GM21576 (cell line): ENCODE measurements around the gene ZNF274.
"Not testable (repeated sequence)": the region's sequence is repeated elsewhere in the genome, so short reads cannot be mapped to it uniquely, and the experiment has no call there.

Experiments used
- ATAC-seq: cut with Tn5 transposase; IDR thresholded peaks from one replicate; pipeline ENCODE4 v1.9.1; 2021; ENCODE audit warnings: mild to moderate bottlenecking, moderate library complexity; ENCODE audit not compliant: unreplicated experiment

The ZNF274 gene

DNA sequence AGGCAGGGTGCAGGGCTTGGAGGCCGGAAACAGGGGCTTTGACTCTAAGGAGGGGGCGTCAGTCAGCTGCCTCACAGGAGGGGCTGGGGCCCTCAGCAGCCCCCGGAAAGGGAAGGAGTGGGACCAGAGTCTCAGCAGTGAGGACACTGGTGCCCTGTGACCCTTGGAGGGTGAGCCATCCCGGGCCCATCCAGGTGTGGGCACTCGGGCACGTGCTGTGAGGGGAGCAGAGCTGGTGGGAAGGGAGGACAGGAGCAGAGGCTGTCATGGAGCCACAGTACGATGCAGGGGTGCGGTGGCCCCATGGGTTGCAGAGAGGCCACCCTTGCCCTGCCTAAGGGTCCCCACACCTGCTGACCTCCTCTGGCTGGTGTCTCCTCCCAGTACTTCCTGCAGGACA, 26.7 kb downstream of the ZNF274 start:
- no peak for ATAC-seq

DNA sequence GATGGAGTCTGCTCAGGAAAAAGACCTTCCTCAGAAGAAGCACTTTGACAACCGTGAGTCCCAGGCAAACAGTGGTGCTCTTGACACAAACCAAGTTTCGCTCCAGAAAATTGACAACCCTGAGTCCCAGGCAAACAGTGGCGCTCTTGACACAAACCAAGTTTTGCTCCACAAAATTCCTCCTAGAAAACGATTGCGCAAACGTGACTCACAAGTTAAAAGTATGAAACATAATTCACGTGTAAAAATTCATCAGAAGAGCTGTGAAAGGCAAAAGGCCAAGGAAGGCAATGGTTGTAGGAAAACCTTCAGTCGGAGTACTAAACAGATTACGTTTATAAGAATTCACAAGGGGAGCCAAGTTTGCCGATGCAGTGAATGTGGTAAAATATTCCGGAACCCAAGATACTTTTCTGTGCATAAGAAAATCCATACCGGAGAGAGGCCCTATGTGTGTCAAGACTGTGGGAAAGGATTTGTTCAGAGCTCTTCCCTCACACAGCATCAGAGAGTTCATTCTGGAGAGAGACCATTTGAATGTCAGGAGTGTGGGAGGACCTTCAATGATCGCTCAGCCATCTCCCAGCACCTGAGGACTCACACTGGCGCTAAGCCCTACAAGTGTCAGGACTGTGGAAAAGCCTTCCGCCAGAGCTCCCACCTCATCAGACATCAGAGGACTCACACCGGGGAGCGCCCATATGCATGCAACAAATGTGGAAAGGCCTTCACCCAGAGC, 29.6 kb downstream of the ZNF274 start:
- ATAC-seq: no peak

DNA sequence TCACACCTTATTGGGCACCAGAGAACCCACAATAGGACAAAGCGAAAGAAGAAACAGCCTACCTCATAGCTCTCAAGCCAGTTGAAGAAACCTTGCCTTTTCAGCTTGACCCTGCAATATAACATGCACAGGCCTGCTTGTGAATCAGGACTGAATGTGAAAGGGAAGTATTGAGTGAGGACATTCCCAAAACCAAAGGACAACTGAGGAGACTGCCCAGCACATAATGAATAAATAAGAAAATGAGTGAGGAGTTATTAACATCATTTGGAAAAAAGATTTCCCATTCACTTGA, 30.2 kb downstream of the ZNF274 start:
- no peak for ATAC-seq

DNA sequence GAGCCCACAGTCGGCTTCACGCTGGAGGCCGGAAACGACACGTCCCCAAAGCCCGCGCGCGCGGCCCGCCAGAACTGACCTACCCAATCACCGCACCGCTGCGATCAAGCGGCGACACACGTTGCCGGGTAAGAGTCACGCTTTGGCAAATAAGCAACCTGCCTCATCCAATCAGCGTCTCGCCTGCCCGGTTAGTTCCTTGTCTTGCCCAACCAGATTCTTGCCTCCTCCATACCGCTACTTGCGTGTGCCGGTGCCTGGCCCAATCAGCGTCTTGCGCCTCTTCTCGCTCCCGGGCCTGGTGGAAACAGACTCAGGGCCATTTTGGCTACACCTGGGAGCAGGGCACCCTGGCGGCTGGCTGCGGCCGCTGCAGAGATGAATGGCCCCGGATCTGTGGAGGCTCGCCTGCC, 34.2 kb downstream of the ZNF274 start:
- ATAC-seq: no peak

DNA sequence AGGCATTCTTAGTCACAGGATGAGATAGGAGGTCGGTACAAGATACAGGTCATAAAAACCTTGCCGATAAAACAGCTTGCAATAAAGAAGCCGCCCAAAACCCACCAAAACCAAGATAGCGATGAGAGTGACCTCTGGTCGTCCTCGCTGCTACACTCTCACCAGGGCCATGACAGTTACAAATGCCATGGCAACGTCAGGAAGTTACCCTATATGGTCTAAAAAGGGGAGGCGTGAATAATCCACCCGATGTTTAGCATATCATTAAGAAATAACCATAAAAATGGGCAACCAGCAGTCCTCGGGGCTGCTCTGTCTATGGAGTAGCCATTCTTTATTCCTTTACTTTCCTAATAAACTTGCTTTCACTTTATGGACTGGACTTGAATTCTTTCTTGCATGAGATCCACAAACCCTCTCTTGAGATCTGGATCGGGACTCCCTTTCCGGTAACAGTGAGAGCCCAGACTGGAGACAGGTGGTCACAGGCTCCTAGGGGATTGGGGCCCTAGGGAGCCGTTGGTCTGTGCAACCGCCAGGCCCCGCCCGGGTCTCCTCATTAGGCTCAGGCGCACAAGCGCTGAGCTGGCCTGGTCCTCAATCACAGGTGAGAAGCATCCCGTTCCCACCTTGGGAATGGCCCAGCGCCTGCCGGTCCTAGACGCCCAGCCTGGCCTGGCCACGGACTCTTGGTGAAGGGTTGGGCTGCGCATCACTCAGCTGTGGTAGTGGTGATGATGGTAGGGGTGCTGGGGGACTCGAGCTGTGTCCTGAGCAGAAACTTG, 34.9 kb downstream of the ZNF274 start:
- ATAC-seq: no peak

DNA sequence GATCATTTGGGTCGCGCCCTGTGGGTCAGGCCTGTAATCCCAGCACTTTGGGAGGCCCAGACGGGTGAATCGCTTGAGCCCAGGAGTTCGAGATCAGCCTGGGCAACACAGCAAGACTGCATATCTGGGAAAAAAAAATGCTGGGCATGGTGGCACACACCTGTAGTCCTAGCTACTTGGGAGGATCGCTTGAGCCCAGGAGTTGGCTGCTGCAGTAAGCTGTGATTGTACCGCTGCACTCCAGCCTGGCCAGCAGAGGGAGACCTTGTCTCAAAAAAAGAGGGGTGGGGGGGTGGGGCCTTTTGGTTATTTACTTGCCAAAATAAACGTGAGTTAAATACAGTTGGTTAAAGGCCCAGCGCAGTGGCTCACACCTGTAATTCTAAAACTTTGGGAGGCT, 36.0 kb downstream of the ZNF274 start:
- no peak for ATAC-seq

DNA sequence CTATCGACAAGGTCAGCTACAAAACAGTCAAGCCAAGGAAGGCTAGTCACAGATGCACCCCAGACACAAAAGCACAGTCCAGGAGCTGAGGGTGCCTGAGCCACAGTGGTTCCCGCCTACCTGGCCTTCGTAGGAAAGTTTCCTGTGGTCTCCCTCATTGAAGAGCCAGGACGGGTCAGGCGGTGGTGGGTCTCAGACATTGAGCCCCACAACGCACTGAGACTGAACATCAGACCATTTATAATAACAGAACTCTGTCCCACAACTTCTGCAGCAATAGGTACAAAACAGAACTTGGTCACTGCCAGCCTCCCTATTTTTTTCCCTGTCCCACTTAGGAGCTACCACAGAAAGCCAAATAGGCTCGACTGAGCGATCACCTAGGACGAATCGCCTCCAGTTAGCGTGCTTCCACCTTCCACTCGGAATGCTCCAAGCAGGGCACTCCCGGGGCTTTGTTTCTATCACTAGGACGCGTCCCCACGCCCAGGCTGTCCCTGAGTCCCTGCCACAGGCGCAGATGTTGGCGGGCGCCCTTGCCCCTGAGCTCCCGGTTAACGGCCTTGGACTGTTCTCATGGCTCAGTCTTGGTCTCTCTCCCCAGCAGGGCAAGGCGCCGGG, 45.2 kb downstream of the ZNF274 start:
- no peak for ATAC-seq

DNA sequence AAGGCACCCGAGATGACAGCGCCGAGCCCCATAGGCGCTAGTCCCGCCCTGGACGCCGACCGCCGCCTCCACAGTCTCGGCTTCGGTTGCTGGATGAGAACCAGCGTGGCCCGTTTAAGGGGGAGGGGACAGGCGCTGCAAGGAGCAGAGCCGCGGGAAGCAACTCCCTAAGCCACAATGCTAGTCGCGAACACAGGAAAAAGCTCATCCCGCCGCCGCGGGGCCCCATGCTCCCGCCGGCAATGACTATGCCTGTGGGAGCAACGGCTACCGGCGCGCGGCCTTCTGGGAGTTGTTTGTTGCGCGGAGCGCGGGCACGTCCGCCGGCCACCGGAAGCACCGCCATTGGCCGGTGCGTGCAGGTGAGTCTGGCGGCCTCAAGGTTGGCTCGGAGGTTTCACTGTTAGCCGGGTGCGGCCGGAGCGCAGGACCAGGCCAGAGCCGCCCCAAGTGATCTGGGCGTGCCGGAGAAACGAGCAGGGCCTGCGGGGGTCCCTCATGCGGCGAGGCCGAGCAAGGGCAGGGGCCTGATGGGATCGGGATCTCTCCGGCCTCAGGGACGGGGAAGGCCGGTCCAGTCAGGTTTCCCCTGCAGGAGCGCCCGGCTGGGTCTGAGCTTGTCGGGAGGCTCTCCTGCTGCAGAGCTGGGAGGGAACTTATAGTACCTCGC, 45.9 kb downstream of the ZNF274 start, which contains the start of gene ZNF544:
ZNF544 (plus strand) TSS at position 330 of the 670 bp plus-strand sequence. CDS start 15,110 bp downstream, outside the sequence.
- peak; percentile 82 for ATAC-seq

DNA sequence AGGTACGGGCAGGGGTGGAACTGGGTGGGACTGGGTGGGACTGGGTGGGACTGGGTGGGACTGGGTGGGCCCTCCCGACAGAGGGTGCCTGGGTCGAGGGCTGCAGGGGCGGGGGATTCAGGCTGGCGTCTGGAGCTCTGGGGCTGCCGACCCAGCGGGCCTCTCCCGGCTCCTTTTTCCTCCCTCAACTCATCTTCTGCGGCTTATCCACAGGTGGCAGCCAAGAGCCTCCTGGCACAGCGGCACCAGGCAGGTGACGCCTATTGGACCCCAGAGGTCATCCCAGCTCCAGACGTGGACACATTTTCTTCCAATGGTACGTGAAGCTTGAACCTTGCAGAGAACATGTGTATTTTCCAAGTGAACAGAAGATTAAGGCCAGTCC, 46.4 kb downstream of the ZNF274 start:
- no peak for ATAC-seq

DNA sequence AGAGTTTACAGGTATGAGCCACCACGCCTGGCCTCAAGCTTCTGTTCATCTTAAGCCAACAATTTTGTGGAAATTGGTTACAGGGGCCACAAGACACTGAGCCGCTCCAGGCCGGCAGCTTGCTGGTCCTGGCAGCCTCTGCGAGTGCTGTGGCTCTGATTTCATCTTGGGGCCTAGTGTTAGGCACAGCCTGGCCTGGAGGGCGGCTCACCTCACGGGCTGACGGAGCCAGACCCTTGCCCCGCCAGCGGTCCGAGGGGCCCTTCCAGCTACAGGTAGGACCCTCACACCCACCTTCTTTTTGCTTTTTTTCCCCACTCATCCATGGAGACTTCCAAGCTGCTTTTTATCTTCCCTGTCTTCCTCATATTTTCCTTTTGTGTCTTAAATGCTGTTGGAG, 54.5 kb downstream of the ZNF274 start:
- no peak for ATAC-seq

DNA sequence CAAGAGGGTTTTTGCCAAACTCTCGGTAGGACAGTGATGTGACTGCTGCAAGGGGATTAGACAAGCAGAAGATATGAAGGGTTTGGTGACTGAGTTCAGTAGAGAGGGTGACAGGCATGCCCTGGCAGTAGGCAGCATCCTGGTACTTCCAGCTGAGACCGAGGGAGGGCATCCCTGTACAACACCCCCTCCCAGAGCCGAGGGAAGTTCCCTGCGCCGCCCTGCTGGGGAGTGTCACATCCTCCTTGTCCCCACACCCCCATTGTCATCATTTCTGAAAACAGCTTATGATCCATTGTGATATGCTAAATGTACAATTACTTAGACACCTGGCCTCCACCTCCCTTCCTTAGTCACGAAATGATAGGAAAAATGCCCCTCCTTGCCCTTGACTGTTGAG, 60.5 kb downstream of the ZNF274 start:
- ATAC-seq: no peak

DNA sequence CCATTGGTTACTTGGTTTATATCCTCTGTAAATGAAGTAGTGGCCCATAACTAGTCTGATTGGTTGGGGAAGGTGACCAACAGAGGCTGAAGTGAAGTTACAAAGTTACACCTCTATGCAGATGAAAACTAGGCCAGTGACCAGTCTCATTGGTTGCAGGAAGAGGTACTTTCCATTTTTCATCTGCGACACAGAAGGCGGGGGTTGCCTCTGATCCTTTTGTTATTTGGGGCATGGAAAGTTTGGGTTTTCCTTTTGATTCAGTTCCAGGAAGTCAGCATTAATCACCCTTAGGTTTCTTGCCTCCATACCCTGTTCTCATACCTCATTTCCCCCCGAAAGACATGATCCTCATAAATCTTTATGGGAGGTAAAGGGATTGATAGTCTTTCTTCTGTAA, 66.0 kb downstream of the ZNF274 start:
- ATAC-seq: no peak

DNA sequence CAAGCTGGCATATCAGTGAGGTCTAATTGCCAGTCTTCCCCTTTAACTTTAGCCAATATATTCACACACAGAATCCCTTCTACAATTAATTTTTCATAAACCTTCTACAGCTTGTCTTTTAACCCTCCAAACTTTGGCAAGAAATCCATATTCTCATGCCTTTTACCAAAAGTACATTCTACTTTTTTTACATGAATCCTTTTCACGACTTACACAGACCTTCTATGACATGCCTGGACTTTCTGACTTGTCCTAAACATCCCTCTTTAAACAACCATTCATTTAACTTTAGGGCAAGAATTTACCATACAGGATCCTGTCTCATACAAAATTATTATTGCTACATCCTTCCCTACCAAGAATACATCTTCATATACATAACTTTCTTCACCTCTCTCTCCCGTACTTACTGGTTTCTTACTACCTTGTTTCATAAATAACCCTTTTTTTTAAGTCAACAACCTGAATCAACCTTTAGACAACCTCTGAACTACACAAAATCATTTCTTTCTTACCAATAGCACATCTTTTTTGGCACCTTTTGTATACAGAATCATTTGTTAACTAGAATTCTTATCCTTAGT, 69.3 kb downstream of the ZNF274 start:
- no peak for ATAC-seq

DNA sequence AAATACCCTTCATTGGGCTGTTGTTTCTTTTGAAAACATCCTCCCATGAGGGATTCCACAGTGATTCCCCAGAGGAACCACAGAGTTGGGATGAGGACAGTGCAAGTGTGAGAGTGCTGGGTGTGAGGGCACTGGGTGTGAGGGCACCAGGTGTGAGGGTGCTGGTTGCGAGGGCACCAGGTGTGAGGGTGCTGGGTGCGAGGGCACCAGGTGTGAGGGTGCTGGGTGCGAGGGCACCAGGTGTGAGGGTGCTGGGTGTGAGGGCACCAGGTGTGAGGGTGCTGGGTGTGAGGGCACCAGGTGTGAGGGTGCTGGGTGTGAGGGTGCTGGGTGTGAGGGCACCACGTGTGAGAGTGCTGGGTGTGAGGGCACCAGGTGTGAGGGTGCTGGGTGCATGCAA, 75.4 kb downstream of the ZNF274 start:
- ATAC-seq: not testable (repeated sequence)

DNA sequence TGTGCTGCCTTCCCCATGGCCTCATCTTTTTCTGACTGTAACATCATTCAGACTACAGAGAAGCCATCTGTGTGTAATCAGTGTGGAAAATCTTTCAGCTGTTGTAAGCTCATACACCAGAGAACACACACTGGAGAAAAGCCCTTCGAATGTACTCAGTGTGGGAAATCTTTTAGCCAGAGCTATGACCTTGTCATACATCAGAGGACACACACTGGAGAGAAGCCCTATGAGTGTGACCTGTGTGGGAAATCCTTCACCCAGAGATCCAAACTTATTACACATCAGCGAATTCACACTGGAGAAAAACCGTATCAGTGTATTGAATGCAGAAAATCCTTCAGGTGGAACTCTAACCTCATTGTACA, 78.7 kb downstream of the ZNF274 start:
- no peak for ATAC-seq

DNA sequence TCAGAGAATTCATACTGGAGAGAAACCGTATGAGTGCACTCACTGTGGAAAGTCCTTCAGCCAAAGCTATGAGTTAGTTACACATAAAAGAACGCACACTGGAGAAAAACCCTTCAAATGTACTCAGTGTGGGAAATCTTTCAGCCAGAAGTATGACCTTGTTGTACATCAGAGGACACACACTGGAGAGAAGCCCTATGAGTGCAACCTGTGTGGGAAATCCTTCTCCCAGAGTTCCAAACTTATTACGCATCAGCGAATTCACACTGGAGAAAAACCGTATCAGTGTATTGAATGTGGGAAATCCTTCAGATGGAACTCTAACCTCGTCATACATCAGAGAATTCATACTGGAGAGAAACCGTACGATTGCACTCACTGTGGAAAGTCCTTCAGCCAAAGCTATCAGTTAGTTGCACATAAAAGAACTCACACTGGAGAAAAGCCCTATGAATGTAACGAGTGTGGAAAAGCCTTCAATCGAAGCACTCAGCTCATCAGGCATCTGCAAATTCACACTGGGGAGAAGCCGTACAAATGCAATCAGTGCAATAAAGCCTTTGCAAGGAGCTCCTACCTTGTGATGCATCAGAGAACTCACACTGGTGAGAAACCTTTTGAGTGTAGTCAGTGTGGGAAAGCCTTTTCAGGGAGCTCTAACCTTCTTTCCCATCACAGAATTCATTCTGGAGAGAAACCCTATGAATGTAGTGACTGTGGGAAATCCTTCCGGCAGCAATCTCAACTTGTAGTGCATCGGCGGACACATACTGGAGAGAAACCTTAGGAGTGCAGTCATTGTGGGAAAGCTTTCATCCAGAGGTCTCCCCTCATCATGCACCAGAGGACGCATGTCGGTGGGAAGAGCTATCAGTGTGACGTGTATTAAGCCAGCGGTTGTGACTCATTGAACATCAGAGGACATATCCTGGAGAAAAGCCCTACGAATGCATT, 79.4 kb downstream of the ZNF274 start:
- ATAC-seq: no peak

DNA sequence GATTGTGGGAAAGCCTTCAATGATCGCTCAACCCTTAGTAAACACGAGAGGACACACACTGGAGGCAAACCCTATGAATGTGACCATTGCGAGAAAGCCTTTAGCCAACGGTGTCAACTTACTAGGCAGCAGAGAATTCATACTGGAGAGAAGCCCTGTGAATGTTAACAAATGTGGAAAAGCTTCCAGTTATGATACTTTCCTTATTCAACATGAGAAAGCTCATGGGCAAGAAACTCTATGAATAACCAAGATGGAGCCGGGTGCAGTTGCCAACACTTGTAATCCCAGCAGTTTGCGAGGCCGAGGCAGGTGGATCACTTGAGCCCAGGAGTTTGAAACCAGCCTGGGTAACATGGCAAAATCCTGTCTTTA, 80.0 kb downstream of the ZNF274 start:
- no peak for ATAC-seq
